Inflammatory macrophage treated with lipopolysaccharide for 4 hours (primary cell): ENCODE results near the gene CACNB2.

Experiments
- DNase-seq: peaks from one replicate; pipeline ENCODE4 v3.0.0-alpha.2; 2020

Gene CACNB2

GRCh38 chr10:18303851-18304801 is 163.9 kb downstream of the CACNB2 start:
- peak; percentile 50 for DNase-seq

DNA sequence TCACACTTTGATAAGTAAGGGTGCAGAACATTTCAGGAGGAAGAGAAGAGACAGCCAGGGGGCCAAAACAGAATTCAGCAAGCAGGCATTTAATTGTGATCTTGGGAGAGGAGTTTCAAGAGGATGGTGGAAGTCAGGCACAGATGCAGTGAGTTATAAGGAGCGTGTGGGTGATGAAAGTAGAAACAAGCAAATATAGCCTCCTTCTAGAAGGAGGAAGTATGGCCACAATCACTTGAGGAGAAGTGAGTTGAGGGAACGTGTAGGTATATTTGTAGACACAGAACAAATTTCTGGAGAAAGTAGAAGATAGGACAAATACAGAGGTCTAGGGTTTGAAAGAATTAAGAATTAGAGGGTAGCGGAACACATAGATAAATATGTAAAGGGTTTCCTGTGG is 165.8 kb downstream of the CACNB2 start:
- peak; percentile 54 for DNase-seq

DNA sequence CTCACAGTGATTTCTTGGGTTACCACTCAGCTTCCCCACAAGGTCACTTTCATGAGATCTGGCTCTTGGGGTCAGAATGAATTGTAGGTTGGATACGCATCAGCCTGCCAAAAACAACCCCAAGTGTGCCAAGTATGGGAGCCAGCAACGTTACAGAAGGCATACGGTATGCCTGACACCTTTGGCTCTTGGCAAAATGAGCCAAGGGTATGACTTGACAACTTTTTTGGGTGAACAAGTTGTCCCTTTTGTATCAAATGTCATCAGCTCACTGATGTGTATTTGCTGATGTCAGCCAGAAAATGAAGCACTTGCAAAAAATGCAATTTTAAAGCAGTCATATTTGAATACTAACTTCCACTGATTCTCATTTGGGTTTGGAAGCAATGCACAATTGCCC is 168.4 kb downstream of the CACNB2 start:
- no peak for DNase-seq

DNA sequence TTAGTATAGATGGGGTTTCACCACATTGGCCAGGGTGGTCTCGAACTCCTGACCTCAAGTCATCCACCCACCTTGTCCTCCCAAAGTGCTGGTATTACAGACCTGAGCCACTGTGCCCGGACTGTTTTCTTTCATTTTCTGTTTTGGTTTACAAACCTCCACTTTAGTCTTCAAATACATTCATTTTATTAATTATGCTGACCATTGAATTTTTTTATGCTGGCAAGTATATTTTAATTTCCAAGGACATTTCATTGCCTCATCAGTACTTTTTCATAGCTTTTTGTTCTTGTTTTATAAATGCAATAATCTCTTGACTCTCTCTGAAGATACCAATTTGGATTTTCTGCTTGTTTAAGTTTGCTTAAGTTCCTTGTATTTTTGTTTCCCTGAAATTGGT is 170.5 kb downstream of the CACNB2 start:
- no peak for DNase-seq

DNA sequence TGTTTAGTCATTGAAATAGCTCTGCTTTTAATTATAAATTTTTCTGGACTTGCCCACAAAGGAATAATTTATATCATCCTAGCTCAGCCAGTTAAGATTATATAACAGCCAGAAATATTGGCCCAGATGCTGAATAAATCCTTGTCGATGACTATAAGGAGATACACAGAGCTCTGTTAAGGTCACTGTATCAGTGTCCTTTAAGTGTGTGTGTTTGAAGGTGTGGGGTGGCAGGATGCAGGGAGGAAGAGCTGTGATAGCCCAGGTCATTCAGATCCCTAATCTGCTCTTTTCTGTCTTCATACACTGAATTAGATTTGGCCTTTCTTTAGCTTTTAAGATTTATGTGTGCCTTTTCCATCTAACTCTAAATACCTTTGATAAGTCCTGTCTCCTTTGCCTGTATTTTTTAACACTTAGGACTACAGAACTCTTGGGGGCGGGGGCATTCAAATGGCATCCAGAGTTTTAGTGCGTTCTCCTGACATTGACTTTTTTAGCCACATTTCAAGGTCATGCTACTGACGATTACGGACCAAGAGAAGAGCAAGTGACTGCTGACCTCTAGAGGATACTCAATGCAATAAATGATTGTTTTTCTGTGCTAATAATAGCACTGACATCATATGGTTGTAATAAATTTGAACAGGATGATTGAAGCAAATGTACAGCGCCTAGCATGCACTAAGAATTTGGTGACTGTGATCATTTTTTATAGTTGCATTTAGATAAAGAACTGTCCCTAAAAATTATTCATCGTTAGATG is 172.3 kb downstream of the CACNB2 start:
- peak; percentile 64 for DNase-seq

GRCh38 chr10:18313140-18313530 is 172.9 kb downstream of the CACNB2 start:
- DNase-seq = no peak

GRCh38 chr10:18313626-18314025 is 173.4 kb downstream of the CACNB2 start:
- no peak for DNase-seq

- no peak for DNase-seq
Measured at GRCh38 chr10:18319628-18320027, 179.4 kb downstream of the CACNB2 start.

DNA sequence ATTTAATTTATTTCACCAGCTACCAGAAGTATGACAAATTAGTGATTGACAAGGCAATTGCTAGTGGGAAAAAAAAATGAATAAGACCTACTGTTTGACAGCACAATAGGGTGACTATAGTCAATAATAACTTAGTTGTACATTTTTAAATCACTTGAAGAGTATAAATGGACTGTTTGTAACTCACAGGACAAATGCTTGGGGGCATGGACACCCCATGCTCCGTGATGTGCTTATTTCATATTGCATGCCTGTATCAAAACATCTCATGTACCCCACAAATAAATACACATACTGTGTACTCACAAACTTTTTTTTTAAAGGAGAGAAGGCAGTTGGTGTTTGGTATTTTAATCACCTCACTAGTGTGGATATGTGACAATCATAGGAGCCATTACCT is 181.1 kb downstream of the CACNB2 start:
- DNase-seq = no peak

DNA sequence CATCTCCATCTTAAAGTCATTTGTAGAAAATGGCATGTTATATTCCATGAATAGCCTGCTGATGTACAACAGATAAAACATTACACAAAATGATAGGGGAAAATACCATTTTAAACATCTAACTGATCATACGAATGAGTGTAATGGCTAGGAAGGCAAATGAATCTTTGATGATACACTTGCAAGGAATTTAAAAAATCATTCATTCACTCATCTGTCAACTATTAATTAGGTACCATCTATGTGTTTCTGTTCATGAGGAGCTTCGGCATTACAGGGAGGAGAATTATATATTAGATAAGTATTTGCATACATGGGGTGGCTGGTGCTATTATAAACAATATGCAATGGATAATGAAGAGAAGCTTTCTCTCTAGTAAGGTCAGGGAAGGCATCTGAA is 183.7 kb downstream of the CACNB2 start:
- DNase-seq = no peak

- DNase-seq = no peak
Measured at GRCh38 chr10:18325410-18325809, 185.2 kb downstream of the CACNB2 start.

DNA sequence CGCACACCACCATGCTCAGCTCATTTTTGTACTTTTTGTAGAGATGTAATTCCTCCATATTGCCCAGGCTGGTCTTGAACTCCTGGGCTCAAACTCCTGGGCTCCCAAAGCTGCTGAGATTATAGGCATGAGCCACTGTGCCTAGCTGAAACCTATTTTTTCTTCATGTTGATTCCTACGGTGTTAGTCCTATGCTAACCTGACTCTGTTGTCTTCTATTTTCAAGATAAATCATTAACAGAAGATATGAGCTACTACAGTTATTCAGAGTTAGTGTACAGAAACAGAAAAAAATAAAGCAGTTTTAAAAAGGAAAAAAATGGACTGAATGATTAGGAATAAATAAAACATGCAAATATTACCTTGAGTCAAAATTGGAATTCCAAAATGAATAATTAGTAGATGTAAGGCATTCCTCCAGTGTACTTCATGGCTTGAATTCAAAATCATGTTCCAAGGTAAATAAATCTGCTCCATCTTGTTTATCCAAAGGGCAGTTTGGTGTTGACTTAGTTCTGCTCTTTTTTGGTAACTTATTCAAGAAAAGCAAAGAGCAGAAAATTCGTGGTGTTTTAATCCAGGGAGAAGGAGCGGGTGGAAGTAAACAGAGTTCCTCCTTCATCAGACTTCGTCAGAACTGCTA is 185.8 kb downstream of the CACNB2 start:
- DNase-seq = no peak

DNA sequence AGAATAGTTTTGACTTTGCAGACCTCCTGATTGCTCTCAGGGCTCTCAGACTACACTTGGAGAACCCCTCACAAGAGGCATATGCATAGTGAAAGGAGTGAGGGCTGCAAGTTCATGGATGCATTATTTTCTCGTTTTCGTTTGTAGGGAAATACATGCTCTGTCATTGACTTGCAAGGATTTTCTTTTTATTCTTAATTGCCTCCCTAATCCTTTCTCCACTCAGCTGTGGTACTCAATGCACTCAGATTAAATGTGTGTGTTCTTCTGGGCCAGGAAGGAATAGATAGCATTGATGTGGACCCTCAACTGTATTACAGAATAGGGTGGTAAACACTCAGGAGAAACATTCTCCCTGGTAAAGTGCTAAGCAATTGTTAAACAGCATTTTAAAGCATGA is 188.7 kb downstream of the CACNB2 start:
- DNase-seq = no peak

GRCh38 chr10:18332048-18332447 is 191.8 kb downstream of the CACNB2 start:
- DNase-seq = no peak

GRCh38 chr10:18332484-18332883 is 192.3 kb downstream of the CACNB2 start:
- DNase-seq = no peak

GRCh38 chr10:18333621-18334020 is 193.4 kb downstream of the CACNB2 start:
- DNase-seq = no peak

- DNase-seq = no peak
Measured at GRCh38 chr10:18334116-18334867, 194.1 kb downstream of the CACNB2 start.

GRCh38 chr10:18340496-18341051 is 200.3 kb downstream of the CACNB2 start:
- no peak for DNase-seq

DNA sequence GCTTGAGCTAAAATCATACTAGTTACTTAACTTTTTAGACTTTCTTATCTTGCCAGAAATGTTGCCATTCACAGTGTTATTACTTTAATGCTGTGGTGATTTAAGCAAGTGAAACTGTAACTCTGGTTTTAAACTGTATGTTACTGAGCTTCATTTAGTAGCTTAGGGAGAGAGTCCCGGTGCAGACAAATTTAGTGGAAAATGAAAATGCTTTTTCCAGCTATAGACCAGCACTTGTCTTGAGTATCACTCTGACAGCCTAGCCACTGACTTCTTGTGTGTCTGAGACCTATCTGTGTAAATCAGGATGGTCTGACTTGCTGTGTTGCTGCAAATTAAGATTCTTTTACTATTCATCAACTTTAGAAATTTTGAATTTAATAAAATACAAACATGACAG is 200.8 kb downstream of the CACNB2 start:
- no peak for DNase-seq

DNA sequence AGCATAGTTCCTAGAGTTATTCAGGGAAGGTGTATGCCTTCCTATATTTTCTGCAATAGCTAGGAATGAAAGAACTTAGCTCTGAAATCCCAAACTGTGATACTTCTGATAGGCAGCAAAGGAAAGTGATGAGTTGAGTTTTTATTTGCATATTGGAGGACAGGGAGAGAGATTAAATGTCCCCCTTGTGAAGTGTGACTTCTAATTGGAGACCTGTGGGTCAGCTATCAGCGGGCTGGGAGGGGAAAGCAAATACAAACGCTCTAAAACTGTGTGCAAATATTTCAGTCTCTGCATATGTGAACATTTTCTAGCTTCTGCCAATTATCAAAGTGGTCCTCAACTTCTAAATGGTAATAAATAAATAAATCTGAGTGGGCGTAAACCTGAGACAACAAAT is 203.3 kb downstream of the CACNB2 start:
- no peak for DNase-seq

DNA sequence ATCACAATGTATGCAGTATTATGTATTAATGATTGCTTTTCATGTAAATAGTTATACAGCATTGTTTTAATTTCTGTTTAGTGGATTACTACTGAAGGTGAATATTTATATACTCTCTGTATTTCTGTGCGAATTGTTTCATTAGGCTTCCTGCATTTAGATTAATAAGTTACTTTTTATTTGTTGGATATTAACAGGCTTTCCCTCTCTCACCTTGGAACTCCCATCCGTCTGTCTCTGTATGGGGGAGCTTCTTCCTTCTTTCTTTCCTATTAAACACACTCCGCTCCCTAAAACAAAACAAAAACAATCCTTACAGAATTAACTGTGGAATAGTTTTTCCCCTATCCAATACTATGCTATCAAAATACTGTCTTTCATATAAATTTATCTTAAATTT is 205.1 kb downstream of the CACNB2 start:
- no peak for DNase-seq

GRCh38 chr10:18350340-18350739 is 210.1 kb downstream of the CACNB2 start:
- no peak for DNase-seq

- no peak for DNase-seq
Measured at GRCh38 chr10:18351421-18351820, 211.2 kb downstream of the CACNB2 start.
